GM19099 (cell line): ENCODE data around the gene CFAP107.

Source experiments
- POLR2A ChIP-seq: IDR thresholded peaks from 3 replicates; pipeline ENCODE4 v1.6.1; 2011; ENCODE audit warnings: low read depth; ENCODE audit not compliant: insufficient read length; ENCODE audit errors: extremely low read depth

CFAP107 gene, protein sequence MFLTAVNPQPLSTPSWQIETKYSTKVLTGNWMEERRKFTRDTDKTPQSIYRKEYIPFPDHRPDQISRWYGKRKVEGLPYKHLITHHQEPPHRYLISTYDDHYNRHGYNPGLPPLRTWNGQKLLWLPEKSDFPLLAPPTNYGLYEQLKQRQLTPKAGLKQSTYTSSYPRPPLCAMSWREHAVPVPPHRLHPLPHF

DNA sequence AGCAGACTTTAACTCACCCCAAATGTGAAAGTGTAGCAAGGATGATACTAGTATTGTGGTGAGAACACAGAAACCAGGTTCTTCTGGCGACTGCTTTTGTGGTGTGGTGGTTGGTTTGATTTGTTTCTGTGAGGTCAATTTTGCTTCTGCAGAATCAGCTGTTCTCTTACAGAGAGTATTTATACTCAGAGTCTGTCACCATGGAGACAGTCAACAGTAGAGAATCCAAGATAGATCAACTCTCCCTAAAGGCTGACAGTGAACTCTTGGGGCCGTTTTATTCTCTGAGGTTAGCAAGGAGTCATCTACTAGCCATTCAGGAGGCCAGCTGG is at the start of gene CFAP107:
CFAP107 (plus strand) TSS at position 209 of the 332 bp plus-strand sequence. CDS start 231 bp downstream, outside the sequence.
- TF ChIP-seq POLR2A = no peak

DNA sequence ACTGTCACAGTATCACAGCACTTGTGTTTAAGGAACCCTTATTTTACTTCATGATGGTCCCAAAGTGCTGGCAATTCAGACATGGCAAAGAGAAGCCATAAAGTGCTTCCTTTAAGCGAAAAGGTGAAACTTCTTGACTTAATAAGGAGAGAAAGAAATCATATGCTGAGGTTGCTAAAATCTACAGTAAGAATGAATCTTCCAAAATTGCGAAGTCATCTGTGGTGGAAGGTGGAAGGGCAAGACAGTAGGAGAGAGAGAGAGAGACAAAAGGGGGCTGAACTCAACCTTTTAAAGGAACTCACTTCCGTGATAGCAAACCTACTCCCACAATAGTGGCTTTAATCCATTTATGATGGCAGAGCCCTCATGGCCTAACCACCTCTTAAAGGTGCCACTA is 49.3 kb upstream of the CFAP107 start:
- no peak for TF ChIP-seq POLR2A

DNA sequence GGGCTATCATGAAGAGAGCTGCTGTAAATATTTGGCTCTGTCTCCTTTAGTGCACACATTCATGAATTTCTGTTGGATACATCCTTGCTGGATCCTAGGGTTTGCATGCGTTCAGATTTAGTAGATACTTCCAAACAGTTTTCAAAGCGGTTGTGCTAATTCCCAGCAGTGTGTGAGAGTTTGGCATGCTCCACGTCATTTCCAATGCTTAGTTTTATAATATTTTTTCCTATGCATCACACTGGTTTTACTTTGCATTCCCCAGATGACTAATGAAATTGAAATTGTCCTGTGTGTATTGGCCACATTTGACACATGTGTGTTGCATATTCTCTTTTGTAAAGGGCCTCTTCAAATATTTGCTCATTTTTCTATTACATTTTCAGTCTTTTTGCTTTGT is 48.6 kb upstream of the CFAP107 start:
- TF ChIP-seq POLR2A = no peak

DNA sequence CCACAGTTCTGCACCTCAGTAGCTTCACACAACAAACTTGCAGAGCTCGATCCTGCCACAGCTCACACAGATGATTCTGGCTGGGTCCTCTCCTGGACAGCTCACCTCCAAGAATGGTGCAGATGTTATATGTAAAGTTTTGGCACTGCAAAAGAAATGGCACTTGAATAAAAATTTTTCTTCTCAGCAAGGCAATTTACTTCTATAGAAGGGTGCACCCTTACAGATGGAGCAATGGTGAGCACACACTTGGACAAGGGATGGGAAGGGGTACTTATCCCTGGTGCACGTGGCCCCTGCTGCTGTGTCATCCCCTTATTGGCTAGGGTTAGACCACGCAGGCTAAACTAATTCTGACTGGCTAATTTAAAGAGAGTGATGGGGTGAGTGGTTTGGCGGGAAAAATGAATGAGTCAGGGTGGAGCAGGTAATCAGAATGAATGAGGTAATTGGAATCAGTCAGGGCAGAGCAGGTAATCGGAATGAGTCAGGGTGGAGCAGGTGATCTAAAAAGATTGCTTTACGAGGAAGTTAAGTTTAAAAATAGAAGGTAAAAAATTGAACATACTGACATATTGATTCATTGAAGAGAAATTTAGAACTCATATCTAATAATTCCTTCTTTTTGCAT is 42.1 kb upstream of the CFAP107 start:
- TF ChIP-seq POLR2A = no peak

DNA sequence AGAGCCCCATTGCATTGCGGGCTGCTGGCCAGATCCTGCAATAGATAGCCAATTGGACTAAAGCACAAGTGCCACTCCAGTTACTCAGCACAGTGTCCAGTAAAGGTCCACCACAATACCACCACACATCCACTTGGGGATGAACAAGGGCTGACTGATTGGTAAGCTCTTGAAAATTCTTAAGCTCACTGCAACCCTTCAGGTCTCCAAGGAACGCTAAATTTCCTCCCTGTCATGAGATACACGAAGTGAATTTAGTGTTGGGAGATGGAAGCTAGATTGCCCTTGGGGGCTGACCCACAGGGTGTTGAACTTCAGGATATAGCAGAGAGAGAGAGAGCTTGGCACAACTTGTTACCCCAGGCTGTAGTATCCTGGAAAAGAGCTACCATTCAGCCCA is 39.9 kb upstream of the CFAP107 start:
- TF ChIP-seq POLR2A = no peak

DNA sequence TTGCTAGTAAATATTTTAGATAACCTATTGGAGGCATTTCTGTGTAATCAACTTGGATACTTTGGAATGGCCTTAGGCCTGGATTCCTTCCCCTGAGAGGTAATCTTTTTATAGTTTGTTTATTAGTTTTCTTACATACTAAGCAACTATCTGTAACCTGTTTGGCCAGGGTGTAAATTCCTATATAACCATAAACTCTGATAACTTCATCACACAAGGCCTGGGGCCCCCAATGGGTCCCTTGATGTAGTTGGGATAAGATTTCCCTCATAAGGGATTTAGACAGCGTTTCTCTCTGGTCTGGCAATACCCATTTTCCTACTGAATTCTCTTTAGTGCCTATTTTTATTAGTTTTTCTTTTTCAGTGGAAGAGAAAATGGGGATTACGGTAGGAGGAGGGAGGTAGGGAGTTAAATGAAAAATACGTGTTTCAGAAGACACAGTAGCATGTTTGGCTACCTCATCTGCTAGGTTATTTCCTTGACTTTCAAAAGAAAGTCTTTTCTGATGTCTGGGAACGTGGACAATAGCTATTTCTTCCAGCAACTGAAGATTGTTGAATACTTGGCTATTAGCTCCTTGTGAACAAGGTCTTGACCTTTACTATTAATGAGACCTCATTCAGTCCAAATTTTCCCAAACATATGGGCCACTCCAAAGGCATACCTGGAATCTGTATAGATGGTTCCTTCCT is 37.5 kb upstream of the CFAP107 start:
- TF ChIP-seq POLR2A = no peak

DNA sequence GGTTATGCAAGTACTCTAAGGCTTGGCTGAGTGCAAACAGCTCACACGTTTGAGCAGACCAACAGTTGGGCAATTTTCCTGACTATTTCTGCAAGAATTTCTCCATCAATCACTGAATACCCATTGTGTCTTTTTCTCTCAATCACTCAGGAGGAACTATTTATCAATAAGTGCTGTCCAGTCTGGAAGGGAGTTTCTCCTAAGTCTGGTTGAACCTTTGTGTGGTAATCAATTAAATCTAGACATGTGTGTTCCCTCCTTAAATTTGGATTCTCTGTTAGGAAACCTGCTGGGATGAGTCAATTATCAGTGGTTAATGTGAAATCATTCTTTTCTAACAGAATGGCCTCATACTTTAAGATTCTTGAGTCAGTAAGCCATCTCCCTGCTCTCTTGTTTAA is 36.9 kb upstream of the CFAP107 start:
- no peak for TF ChIP-seq POLR2A

DNA sequence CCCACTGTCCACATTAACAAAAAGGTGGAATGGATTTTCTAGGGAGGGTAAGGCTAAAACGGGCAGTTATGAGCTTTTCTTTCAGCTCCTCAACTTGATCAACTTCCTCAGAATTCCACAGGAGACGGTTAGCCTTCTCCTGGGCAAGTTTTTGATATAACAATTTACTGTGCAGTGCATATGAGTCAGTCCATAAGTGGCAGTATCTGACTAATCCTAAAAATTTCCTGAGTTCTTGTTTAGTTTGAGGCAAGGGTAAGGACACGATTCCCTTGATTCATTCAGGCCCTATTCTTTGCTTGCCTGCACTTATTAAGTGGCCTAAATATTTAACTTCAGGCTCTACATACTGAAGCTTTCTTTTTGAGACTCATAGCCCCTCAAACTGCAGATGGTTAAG is 36.3 kb upstream of the CFAP107 start:
- no peak for TF ChIP-seq POLR2A

DNA sequence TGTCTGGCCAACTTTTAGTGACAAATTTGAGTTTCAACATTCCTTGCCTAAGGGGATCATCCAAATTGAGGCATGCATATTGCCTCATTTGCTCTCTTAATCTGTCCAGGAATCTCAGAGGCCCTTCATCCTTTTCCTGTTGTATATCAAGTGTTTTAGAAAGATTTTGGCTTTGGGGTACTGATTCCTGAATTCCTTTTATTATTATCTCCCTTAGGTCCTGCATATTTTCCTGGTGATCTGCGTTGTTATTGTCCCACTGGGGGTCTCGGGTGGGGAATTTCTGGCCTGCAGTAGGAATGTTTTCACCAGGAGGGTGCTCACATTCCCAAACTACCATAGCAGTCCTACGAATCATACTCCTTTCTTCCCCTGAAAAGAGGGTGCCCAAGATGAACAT is 34.5 kb upstream of the CFAP107 start:
- no peak for TF ChIP-seq POLR2A

DNA sequence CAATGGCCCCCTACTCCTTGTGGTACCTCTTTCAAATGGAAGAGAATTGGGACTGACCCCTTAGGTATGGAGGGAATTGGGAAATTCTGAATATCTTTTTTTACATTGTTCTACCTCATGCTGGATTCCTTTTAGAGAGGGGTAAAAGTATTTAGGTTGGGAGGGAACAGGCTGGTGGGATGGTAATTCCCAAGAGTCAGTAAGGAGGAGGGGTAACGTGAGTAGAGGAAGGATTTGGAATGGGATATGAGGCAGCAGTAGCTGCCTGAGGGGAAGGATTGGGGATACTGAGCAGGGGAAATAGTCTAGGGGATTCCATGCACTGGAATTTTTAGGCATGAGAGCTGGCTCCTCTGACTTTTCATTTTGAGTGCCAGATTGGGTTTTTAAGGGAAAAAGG is 33.9 kb upstream of the CFAP107 start:
- TF ChIP-seq POLR2A = no peak

DNA sequence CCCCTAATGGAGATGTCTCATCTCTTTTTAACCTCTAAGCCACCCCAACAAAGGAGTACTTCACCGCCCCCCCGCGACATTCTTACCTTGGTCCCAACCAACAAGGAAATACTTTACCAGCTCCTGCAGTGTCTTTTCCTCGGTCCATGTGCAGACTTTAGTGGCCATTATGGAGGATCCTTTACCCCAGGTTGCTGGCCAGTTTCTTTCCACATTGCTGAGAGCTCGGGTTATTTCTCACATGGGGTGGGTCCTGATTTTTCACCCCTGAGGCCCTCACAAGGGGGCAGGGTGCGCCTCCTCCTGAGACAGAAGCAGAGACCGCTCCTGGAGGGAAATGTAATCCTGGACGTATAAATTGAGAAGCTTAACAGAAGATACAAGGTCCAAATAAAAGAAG is 33.1 kb upstream of the CFAP107 start:
- no peak for TF ChIP-seq POLR2A

DNA sequence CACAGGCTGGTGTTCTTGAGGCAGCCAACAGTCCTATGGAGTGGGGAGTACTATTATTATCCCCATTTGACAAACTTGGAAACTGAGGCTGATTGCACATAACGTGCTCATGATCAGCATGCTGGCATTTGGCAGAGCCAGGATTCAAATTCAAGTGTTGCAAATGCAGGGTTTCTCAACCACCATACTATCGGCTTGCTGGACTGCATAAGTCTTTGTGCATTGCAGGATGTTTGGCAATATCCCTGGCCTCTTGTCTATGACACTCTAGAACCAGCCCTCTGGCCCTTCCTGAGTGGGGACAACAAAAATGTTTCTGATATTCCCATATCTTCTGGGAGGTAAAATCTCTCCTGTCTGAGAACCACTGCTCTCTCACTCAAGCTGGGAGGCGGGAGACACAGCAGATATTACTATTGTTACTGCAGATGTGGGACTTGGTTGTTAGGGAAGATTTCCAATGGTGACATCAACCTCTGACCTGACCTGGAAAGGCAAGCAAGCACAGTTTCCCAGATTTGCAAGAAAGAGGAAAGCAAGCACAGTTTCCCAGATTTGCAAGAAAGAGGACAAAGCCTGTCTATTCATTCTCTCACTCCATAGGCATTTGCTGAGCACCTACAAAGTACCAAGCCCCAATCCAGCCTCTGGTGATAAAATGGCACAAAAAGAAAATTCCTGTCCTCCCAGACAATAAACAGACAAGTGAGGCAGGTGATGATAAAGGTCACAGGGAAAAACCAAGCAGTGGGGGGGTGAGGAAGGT is 31.1 kb upstream of the CFAP107 start:
- TF ChIP-seq POLR2A = no peak

DNA sequence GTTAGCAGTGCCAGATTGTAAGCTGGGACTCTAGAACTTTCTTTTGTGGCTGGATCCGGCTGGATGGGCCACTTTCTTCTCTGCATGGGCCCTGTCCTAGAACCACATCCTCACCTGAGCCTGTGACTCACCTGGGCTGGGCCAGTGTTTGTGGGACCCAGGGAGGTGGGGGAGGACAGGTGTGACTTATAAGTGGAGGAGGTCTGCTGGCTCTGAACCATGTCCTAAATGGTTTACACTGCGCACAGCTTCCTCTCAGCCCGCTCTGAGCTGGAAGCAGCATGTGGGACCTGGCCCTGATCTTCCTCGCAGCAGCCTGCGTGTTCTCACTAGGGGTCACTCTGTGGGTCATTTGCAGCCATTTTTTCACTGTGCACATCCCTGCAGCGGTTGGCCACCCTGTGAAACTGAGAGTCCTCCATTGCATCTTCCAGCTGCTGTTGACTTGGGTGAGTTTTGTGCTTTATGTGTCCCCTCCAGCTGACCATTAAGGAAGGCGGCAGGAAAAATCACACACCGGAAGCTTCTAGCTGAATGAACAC is 30.0 kb upstream of the CFAP107 start, which contains the start of gene AADACL3:
AADACL3 (plus strand) TSS at position 215 of the 542 bp plus-strand sequence; CDS start at position 282, 67 bp downstream.
- no peak for TF ChIP-seq POLR2A

DNA sequence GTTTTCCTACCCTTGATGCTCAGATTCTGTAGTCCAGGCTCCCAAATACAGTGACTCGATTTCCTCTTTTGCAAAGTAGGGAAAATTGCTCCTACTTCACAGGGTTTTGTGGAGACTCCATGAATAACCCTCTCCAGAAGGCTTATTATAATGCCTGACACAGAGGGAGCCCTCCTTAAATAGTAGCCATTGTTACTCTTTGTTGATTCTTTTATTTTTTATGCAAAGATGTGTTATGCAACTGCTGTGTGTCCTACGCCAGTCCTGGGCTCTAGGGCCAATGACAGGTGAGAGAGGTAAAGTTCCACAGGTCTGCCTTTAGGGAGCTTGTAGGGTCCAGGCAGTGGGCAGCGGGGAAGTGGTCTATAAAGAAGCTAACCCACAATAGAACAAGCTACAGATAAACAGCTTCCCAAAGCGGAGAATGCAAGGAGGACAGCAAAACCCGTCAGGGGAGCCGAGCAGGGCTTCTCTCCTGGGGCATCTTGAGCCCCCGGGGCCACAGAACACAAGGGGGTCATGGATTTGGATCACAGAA is 28.6 kb upstream of the CFAP107 start:
- TF ChIP-seq POLR2A = no peak

DNA sequence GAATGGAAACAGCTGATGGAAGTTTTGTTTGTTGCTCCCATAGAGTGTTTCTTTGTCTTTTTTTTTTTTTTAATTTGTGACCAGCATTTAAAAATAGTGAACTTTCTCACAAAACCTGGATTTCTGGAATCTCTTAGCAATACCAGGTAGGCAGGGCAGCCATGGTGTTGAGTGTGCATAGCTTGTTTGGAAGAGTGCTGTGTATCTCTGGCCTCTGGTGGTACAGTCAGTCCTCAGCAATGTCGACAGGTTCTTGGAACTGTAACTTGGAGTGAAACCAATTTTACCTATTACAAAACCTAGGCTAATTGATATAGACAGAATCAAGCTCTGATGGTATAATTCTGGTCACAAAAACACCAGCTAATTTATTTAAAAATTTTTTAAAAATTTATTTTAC is 23.4 kb upstream of the CFAP107 start:
- TF ChIP-seq POLR2A = no peak
